HUES48 (cell line): ENCODE data around the gene MCF2L2.

ENCODE experiments used
- H3K27ac ChIP-seq: one replicate; pipeline ENCODE4 v1.7.0; 2013; ENCODE audit warnings: low read depth, low read length, inconsistent platforms
- H3K27me3 ChIP-seq: 2 replicates; pipeline ENCODE4 v1.6.1; 2013; ENCODE audit warnings: mild to moderate bottlenecking, low read length; ENCODE audit not compliant: control insufficient read depth, insufficient read depth
- H3K36me3 ChIP-seq: 2 replicates; pipeline ENCODE4 v1.6.1; 2013; ENCODE audit warnings: low read length; ENCODE audit not compliant: control insufficient read depth, insufficient read depth
- H3K4me1 ChIP-seq: 2 replicates; pipeline ENCODE4 v1.6.1; 2013; ENCODE audit warnings: mild to moderate bottlenecking, low read length; ENCODE audit not compliant: control insufficient read depth, insufficient read depth
- H3K4me3 ChIP-seq: 2 replicates; pipeline ENCODE4 v1.5.1; 2013; ENCODE audit warnings: mild to moderate bottlenecking, low read depth, low read length
- H3K9ac ChIP-seq: 2 replicates; pipeline ENCODE4 v1.6.1; 2013; ENCODE audit warnings: mild to moderate bottlenecking, low read depth, low read length, moderate library complexity
- H3K9me3 ChIP-seq: 2 replicates; pipeline ENCODE4 v1.6.1; 2013; ENCODE audit warnings: low read length; ENCODE audit not compliant: control insufficient read depth, insufficient read depth

The MCF2L2 gene

DNA sequence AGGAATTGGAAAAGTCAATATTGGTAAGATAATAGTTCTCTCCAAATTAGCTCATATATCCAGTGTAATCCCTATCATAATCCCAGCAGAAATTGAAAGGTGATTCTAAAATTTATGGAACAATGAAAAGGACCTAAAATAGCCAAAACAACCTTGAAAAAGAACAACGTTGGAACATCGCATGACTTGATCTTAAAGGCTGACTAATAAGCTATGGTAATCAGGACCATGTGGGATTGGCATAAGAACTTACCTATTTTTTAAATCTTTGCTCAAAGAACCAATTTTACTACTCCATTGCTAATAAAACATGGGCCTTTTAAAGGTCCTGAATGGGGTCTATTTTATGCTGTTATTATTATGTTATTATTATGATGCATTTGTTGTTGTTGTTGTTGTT, 134.5 kb downstream of the MCF2L2 start:
- Histone ChIP-seq H3K36me3 (peaks cover 16% of the 10 kb centered on the region), H3K4me1 (peaks cover 14% of the 10 kb centered on the region), H3K27me3 (no peaks in the 10 kb centered on the region), H3K9ac (no peak overlapping the region), H3K9me3 (no peaks in the 10 kb centered on the region), H3K4me3 (no peak overlapping the region), H3K27ac (no peak overlapping the region)

DNA sequence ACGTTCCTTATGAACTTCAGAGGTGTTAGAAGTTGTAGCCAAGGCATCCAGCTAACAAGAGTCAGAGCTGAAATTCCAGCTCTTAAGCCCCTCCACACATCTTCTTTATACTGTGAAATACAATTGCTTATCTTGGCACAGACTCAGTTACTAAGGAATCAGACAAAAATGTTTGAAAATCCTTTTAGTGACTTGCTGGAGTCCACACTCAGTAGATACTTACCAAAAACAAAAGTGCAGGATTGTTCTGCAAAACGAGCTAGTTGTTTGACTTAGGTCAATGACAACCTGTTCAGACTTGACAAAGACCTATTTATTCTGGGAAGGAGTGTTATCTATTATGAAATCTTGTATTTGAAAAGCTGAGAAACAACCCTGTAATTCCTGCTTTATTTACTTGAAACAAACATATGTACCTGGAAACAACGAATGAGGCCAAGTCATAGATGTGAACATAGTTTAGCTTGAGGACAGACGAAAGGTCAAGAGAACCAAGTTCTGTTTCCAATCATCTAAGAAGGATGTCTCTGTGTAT, 136.9 kb downstream of the MCF2L2 start:
- Histone ChIP-seq H3K4me1 (no peaks in the 10 kb centered on the region), H3K9me3 (no peaks in the 10 kb centered on the region), H3K27ac (no peak overlapping the region)

DNA sequence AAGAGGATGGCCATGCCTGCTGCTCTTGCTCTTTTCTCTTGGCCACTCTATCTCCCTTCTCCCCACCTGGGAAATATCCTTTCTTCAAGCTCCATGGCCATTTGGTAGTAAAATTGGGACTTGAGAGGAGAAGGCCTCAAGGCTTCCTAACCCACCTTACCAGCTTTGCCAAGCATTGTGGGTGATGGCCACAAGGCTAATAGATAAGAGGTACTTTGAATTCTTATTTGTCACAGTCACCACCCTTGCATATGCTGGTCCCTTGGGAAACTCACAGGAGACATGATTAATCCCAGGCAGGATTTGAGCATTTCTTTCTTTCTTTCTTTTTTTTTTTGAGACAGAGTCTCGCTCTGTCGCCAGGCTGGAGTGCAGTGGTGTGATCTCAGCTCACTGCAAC, 138.2 kb downstream of the MCF2L2 start:
- no peaks in the 10 kb centered on the region for H3K4me1 ChIP-seq
- no peaks in the 10 kb centered on the region for H3K9me3 ChIP-seq
- H3K9ac ChIP-seq, result no peak overlapping the region
- H3K4me3 ChIP-seq, result no peak overlapping the region
- H3K27me3 ChIP-seq, result no peaks in the 10 kb centered on the region
- H3K27ac ChIP-seq, result no peak overlapping the region
- H3K36me3 ChIP-seq, result peaks cover 18% of the 10 kb centered on the region

More for the DNA sequence above, 136.9 kb downstream of the MCF2L2 start:
- Histone ChIP-seq H3K36me3 (peaks cover 23% of the 10 kb centered on the region), H3K27me3 (no peaks in the 10 kb centered on the region), H3K4me3 (no peak overlapping the region), H3K9ac (no peak overlapping the region)

DNA sequence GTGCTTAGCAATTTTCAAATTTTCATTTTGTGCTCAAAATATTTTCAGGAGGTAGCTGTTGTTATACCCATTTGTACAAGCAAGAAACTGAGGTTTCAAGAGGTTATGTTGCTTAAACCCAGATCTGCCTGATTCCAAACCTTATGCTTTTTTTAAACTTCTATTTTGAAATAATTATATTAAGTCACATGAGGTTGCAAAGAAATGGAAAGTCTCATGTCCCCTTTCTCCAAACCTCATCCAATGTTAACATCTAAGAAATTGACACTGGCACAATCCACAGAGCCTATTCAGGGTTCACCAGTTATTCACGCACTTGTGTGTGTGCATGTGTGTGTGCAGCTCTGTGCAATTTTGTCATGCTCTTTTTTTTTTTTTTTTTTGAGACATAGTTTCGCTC, 140.3 kb downstream of the MCF2L2 start:
- Histone ChIP-seq H3K9me3 (no peaks in the 10 kb centered on the region), H3K9ac (no peak overlapping the region), H3K4me3 (no peak overlapping the region), H3K27ac (no peak overlapping the region), H3K36me3 (peaks cover 14% of the 10 kb centered on the region), H3K27me3 (no peaks in the 10 kb centered on the region), H3K4me1 (no peaks in the 10 kb centered on the region)

DNA sequence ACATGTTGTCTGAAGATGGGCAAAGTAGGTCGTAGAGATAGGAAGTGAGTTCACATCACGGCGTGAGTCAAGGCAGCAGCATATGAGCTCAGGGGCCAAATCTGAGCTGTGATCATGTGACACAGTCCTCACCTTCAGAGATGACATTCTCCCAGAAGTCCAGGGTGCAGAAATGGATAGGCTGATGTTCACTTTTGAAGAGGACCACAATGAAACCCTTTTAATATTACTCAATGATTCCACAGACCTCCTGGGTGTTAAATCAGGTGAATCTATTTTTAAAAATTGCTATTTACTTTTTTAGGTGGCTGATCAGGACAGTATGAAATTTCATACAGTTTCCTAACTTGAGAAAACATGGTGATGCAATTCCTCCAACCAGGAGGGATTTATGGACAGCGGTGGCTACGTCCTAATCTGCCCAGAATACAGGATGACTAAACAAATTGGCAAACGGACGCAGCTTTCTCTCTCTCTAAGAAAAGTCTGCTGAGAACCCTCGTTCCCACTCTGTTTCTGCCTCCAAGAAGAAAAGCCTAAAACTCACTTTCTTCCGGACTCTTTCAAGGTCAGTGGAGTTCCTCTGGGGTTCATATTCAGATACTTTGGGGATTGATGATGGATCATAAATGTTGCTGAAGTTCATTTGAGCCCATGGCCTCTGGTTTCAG, 141.0 kb downstream of the MCF2L2 start:
- Histone ChIP-seq H3K27me3 (no peaks in the 10 kb centered on the region), H3K9ac (no peak overlapping the region), H3K4me1 (no peaks in the 10 kb centered on the region), H3K36me3 (peaks cover 14% of the 10 kb centered on the region), H3K4me3 (no peak overlapping the region), H3K9me3 (no peaks in the 10 kb centered on the region), H3K27ac (no peak overlapping the region)

GRCh38 chr3:183285828-183286457, 142.5 kb downstream of the MCF2L2 start:
- no peak overlapping the region for H3K4me3 ChIP-seq
- peaks cover 9% of the 10 kb centered on the region for H3K36me3 ChIP-seq
- no peaks in the 10 kb centered on the region for H3K4me1 ChIP-seq
- no peak overlapping the region for H3K9ac ChIP-seq
- no peaks in the 10 kb centered on the region for H3K9me3 ChIP-seq
- H3K27ac ChIP-seq, result no peak overlapping the region
- H3K27me3 ChIP-seq, result no peaks in the 10 kb centered on the region

GRCh38 chr3:183285318-183285717, 143.1 kb downstream of the MCF2L2 start:
- H3K9ac ChIP-seq, result no peak overlapping the region
- no peaks in the 10 kb centered on the region for H3K27me3 ChIP-seq
- H3K4me1 ChIP-seq, result no peaks in the 10 kb centered on the region
- H3K9me3 ChIP-seq, result no peaks in the 10 kb centered on the region
- no peak overlapping the region for H3K27ac ChIP-seq
- H3K36me3 ChIP-seq, result peaks cover 8% of the 10 kb centered on the region; the same call in 1 of the 2 replicates
- H3K4me3 ChIP-seq, result no peak overlapping the region

- Histone ChIP-seq H3K27me3 (no peaks in the 10 kb centered on the region), H3K9ac (no peak overlapping the region), H3K27ac (no peak overlapping the region), H3K9me3 (no peaks in the 10 kb centered on the region), H3K36me3 (peaks cover 8% of the 10 kb centered on the region; the same call in 1 of the 2 replicates), H3K4me1 (no peaks in the 10 kb centered on the region), H3K4me3 (no peak overlapping the region)
Measured at GRCh38 chr3:183284570-183284969, 143.8 kb downstream of the MCF2L2 start.

GRCh38 chr3:183283886-183284285, 144.5 kb downstream of the MCF2L2 start:
- Histone ChIP-seq H3K36me3 (peaks cover 8% of the 10 kb centered on the region; the same call in 1 of the 2 replicates), H3K27me3 (no peaks in the 10 kb centered on the region), H3K4me1 (no peaks in the 10 kb centered on the region), H3K9ac (no peak overlapping the region), H3K9me3 (no peaks in the 10 kb centered on the region), H3K27ac (no peak overlapping the region), H3K4me3 (no peak overlapping the region)

DNA sequence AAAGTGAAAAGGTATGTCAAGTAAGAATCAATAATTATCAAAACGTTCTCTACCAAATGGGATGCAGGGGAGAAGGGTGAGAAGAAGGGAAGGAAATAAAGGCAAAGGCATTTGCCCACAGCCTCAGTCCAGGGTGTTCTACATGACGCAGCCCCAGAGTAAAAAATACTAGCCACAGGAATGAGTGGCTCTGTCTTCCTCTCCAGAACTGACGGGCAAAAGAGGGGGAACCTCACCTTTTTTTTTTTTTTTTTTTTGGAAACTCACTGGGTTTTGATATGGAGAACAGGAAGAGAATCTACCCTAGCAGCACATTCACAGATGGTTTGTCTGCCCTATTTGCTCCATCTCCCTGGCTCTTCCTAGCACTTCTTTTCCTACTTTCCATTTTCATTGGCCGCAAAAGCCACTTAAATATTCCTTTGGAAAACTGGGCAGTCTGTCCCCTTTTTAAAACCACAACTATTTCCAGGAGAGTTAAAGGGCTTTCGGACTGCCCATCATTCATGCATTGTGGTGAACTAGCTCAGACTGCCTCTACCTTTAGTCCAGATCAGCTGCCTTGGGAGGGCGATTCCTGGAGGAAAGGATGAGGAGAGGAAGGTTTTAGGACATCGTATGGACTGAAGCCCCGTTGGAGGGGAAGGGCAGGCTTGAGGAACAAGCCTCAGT, 147.2 kb downstream of the MCF2L2 start:
- Histone ChIP-seq H3K9ac (no peak overlapping the region), H3K4me1 (no peaks in the 10 kb centered on the region), H3K9me3 (no peaks in the 10 kb centered on the region), H3K36me3 (no peaks in the 10 kb centered on the region), H3K4me3 (no peak overlapping the region), H3K27ac (no peak overlapping the region), H3K27me3 (no peaks in the 10 kb centered on the region)

- no peaks in the 10 kb centered on the region for H3K4me1 ChIP-seq
- H3K27me3 ChIP-seq, result no peaks in the 10 kb centered on the region
- no peak overlapping the region for H3K4me3 ChIP-seq
- no peak overlapping the region for H3K27ac ChIP-seq
- no peaks in the 10 kb centered on the region for H3K36me3 ChIP-seq
- no peak overlapping the region for H3K9ac ChIP-seq
- no peaks in the 10 kb centered on the region for H3K9me3 ChIP-seq
Measured at GRCh38 chr3:183279371-183279770, 149.0 kb downstream of the MCF2L2 start.
